HG03457 (cell line): ENCODE data around the gene FAM124A.
"Not testable (repeated sequence)": the region's sequence is repeated elsewhere in the genome, so short reads cannot be mapped to it uniquely, and the experiment has no call there.

Source experiments
- ATAC-seq: cut with Tn5 transposase; IDR thresholded peaks from one replicate; pipeline ENCODE4 v1.9.1; 2021; ENCODE audit warnings: moderate number of reproducible peaks; ENCODE audit not compliant: unreplicated experiment

Gene FAM124A

DNA sequence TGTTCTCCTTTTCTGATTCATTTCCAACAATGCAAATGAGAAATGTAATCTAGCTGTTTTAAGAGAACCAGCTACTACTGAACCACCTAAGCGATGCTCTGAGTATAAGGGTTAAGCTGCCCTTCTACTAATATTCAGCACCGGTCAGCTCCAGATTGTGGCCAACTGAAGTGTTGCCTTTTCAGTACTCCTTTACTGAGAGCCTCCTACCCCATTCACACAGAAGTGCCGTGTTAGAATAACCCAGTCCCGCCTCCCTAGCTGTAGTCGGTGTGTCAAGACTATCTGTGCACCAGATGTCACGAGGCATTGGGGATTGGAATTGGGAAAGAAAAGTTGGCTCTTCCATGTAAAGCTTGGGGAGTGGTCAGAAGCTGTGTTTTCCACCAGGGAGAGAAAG is 45.4 kb downstream of the FAM124A start:
- no peak for ATAC-seq

DNA sequence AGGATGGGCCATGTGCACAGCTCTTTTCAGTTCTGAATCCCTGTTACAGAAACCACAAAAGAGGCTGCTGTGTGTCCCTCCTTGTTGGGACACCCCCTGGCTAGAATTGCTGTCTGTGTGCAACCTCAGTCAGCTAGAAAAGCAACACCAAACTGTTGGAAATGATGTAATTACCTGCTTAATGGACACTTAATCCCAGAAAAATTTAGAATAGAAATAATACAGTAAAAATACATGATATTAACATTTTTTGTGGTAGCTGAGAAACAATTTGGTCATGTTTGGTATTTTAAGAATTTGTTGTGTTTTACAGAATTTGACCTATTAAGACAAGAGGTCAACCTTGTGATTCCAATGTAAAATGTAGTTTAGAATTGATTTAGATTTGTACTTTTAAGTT is 46.8 kb downstream of the FAM124A start:
- no peak for ATAC-seq

DNA sequence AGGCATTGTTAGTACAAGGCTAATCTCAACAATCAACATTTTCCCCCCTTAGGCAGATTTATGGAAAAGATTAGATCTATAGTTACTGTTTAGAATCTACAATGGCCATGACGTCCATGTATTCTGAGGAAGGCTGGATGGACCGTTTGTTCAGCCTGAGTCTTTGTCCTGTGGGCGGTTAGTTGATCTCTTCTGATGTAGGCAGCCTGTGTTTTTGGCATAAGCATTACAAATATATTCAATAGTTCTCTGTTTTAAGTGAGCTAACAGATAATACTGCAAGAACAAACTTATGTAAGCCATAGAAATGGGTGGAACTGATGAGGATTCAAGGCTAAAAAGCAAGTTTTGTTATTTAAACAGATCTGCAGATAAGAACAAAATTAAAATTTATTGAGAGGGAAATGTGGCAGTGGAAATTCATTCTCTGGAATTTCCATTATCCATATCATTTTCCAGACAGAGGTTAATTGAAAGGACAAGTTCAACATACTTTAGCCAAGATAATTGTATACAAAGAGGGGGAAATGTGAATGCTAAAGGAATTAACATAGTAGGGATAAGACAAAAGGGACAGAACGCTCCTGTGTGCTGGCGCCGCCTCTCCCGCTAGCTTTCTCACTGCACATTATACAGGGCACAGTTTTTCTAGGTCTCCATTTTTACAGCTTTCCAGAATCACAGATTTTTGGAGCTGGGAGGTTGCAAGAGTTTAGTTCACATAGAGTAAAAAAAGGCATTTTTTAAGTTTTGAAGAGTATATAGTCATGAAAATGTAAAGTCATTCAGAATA is 48.6 kb downstream of the FAM124A start:
- ATAC-seq = no peak

DNA sequence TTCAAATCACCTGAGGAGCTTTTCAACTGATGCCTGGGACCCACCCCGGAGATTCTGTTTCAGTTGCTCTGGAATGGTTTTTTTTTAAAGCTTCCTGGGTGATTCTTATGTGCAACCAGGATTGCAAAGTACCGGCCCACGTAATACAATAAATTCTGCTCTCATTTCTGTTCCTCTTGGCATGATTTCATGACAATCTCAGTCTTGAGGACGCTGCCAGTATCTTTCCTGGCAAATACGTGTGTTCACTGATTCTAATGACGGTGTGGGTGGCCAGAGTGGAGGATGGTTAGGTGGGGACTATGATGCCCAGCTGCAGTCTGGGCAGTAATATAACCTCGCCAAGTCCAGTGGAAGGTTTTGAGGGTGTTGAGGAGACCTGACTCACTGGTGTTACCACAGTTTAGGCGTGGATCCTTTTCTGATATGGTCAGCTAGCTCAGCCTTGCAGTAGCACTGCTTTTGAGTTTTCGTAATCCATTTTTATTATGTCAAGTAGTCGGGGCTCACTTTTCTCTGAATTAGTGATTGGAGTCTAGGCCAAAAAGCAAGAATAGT is 49.4 kb downstream of the FAM124A start:
- ATAC-seq = no peak

DNA sequence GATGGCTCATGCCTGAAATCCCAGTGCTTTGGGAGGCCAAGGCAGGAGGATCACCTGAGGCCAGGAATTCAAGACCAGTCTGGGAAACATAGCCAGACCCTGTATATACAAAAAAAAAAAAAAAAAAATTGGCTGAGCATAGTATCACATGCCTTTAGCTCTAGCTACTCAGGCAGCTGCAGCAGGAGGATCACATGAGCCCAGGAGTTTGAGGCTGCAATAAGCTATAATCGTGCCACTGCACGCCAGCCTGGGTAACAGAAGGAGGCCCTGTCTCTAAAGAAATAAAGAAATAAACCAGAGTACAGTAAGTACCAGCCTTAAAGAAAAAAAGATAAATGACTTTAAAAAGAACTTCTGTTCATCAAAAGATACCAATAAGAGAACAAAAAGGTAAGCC is 52.9 kb downstream of the FAM124A start:
- ATAC-seq = no peak

DNA sequence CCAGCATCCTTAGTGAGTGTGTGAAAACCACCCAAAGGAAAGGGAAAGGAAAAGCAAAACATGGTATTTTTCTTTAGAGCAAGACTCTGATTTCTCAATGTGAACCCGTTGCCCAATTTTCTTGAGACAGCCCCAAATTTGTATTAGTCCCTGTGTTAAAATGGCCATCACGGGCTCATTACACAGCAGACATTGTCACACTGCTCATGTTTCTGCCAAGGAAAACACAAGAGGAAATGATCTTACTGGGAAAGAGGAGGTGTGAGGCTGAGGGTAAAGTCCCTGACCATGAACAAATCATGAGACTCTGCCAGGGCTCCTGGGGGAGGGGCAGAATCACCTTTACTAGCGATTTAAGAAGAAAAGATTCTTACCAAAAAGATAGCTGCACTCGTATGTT is 54.4 kb downstream of the FAM124A start:
- ATAC-seq = no peak

DNA sequence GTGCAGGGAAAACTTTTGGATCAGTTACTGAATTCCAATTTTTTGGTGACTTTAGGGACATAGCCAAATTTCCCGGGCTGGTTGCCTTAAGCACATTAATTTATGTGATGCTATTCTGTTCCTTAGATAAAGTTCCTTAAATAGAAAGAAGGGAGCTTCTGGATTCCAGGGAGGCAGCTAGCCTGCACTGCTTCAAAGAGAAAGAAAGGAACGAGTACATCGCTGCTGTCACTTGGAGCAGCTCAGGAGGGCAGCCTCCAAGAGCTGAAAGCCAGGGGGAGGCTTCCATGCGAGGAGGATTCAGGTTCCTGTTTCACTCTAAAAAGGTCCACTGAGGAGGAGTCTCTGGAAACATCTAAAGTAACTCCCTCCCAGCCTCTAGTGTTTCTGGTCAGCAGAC is 55.7 kb downstream of the FAM124A start:
- no peak for ATAC-seq

DNA sequence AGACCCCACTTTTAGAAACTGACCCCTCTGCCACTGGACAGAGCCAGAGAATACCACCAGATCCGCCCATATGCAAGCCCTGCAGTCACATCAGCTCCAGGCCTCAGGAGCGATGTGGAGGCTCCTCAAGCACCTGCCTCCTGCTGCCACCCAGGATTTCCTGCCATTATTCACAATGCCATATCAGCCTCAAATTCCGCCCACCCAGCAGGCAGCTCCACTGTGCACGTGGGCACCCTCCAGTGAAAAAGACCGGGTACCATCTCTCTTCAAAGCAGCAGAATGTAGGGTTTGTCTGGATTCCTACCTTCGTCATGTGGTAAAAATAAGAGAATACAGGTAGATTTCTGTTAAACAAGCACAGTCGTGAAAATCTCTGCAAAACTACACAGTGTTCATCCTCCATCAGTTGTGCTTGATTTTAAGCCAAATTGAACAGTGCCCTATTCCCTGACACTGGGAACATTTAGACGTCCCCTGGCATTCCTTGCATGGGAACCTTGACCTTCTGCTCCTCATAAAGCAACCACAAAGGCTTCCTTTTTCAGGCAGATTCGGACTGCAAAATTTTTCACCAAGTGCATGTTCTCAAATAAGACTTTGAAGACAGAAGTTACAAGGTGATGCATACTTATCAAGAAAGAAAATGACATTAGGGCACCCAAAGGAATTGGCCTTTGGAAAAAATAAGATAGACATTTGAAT is 56.4 kb downstream of the FAM124A start:
- ATAC-seq = no peak

DNA sequence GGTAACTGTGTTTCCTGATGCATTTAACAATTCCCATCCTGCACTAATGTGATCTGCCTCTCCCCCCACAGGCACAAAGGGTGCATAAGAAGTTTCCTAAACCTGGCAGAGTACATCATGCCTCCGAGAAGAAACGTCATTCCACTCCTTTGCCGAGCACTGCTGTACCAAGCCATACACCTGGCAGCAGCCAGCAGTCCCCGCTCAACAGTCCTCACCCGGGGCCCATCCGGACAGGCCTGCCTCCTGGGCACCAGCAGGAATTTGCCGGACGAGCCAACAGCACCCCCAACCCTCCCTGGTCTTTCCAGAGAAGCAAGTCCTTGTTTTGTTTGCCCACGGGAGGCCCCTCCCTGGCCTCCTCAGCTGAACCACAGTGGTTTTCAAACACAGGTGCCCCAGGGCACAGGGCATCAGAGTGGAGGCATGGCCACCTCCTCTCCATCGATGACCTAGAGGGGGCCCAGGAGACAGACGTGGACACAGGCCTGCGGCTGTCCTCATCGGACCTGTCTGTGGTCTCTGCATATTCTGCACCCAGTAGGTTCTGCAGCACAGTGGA is 58.3 kb downstream of the FAM124A start:
- ATAC-seq = no peak

DNA sequence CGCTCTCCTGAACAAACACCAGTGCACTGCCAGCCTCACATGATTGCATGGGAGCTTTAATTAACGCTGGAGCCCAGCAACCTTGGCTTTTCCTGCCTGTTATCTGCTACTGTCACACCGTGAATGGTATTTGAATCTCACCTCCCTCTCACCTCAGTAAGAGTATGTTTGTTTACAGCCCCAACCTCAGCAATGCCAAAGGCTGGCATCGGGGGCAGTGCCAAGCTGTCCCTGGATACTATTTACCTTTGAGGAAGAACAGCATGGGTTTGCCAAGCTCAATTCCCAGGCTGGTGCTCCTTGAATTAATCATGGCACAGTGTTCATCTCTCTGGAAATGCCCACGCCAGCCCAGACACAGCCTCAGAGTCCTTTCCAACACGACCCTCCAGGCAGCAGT is 60.1 kb downstream of the FAM124A start:
- ATAC-seq = no peak

DNA sequence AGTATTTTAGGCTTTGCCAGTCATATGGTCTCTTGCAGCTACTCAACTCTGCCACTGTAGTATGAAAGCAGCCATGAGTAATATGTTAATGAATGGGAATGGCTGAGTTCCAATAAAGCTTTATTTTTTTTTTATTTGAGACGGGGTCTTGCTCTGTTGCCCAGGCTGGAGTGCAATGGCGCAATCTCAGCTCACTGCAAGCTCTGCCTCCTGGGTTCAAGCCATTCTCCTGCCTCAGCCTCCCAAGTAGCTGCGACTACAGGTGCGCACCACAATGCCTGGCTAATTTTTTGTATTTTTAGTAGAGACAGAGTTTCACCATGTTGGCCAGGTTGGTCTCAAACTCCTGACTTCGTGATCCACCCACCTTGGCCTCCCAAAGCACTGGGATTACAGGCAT is 60.7 kb downstream of the FAM124A start:
- not testable (repeated sequence) for ATAC-seq

DNA sequence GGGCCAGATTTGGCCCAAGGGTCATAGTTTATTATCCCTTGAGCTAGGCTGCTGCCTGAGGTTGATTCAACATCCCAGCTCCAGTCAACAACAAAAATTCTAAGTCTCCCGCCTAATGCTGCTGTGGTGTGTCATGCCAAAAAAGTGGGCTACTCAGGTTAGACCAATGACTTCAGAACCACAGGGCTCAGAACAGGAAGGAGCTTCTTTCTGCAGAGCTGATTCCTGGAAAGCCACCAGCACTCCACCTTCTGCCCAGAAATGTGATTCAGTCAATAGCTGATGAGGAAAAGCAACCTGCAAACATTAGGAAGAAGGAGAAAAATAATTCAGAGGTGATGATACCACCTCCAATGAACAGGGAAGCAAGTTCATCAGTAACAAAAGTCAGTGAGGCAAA is 61.2 kb downstream of the FAM124A start:
- ATAC-seq = no peak

DNA sequence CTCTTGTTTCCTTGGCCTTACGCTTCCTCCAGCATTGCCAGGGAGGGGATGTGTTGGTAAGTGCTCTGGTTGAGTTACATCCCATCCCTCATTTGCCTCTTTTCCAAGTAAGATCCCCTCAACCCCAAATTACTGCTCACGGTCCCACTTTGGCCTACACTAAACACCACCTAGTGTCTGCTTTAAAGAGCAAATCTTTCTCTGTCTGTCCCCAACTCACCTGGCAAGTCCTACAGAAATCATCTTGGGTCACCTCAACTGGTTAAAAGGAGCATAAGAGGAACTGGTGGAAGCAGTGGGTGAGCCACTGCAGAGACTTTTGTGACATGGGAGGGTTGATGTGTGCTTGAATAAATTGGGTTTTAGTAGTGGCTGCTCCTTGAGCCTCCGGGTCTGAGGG is 62.1 kb downstream of the FAM124A start:
- ATAC-seq = no peak

DNA sequence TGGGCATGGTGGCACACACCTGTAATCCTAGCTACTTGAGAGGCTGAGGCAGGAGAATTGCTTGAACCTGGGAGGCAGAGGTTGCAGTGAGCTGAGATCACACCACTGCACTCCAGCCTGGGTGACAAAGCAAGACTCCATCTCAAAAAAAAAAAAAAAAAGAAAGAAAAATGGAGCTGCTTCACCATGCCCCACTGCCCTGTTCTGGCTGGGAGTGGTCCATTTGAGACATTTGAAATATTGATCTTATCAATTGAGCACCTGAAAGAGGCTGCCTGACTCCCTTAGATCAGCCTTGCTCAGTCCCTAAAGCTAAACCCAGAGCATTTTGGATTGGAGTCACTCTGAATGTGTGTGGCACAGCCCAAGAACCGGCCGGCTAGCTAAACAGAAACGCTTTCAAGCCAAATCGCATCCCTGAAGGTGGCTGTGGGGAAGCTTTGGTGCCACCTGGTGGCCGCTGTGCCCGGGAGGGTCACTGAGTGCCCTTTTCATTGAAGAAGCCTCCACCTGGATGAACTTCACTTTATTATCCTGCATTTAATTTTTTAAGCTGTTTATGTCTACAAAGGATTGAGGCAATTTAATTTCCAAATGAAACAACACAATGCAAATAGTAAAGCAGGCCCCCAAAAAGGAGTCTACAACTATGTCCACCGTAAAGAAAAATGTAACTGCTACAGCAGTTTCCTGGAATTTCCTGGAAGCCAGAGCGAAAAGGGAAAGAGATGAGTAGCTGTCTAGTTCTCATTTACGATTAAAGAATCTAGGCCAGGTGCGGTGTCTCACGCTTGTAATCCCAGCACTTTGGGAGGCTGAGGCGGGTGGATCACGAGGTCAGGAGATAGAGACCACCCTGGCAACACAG is 64.2 kb downstream of the FAM124A start:
- no peak for ATAC-seq

DNA sequence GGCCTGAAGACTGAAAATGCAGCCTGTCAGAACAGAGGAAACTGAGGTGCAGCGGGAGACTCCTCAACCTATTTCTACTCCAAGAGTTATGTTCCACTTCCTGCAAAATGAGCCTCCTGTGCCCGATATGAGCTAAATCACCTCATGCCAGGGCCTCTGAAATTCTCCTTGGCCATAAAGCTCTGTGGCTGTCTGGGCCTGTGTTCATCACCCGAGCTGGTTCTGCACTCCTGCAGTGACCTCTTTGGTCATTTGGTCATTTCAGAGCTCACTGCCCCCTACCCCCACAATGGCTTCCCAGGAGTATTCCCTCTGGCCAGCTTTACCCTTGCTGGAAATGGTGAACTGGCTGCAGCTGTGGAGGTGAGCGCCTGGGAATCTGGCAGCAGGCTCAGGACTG is 65.6 kb downstream of the FAM124A start:
- ATAC-seq = no peak

DNA sequence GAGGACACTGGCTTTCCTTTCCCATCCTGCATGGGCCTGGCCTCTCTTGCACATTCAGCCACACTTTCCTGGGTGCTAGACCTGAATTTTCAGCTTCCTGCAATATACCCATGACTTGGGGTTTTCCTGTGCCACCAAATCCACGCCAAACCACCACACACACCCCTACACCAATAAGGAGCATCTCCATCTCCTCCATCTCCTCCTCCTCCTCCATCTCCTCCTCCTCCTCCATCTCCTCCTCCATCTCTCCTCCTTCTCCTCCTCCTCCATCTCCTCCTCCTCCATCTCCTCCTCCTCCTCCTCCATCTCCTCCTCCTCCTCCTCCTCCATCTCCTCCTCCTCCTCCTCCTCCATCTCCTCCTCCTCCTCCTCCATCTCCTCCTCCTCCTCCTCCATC is 66.1 kb downstream of the FAM124A start:
- not testable (repeated sequence) for ATAC-seq

DNA sequence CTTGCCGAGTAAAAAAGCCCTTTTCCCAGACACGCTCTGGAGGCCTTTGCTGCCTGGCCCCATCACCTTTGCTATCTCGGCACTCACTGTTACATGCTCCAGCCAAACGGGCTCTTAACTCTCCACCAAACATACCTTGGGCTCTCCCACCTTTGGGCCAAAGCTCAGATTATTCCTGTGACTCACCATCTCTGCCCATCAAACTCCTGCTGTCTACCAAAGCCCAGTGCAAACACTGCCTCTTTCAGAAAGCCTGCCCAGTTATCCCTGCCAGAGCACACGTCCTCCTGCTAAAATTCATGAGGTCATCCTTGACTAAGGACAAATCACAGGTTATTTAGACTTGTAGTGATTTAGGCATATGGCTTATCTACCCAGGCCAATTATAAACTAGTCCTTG is 69.1 kb downstream of the FAM124A start:
- ATAC-seq = no peak

DNA sequence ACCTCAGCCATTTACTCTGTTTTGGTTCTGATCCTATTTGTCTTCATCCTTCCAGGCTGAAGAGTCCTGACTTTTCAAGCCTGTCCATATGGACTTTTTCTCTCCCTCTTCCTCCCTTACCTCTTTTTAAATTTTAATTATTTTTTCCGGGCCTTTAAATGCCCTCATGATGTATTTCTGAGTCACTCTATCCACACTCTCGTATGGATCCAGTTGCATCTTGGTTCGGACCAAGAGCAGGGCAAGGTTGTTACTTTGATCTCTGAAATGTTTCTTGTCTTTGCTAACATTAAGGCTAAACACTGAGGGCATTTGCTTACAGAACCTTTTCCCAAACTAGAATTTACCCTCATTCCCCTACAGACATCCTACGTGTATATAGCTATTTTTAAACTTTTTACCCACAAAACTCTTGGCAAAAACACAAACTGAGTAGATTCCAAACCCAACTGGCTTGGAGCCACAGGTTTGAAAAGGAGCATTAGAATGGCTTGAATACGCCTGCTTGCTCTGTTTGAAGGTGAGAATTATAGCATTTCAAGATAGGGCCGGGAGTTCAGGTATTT is 69.9 kb downstream of the FAM124A start:
- ATAC-seq = no peak

DNA sequence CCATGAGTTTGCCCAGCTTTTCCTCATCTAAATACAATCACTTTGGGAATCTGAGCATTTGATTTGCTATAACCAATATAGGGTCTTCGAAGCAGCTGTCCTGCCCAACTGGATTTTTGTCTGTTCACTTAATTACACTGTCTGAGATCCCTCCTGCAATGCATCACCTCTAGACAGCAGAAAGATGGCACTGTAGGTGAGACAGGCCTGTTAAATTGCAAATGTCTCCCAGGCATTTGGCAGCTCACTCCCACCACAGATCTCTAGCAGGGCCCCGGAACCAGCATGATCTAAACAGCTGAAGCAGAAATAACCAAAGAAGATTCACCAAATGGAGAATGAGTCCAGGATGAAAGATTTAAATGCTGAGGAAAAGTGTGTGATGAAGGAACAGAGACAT is 75.4 kb downstream of the FAM124A start:
- no peak for ATAC-seq

DNA sequence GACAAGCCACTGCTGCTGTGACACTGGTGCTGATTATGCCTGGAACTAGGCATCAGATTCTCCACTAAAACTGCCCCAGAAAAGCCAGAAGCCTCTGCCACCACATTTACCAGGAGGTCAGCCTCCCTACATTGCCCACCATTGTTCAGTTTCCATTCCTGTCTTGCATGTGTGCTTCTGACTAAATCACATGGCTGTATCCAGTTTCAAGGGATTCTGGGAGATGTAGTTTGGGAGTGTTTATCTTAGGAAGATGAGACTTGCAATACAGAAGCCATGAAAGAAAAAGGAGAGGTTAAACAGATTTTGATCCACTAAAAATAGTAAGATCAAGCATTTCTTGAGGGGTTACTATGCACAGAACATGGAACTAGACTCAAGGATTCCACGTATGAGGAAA is 76.6 kb downstream of the FAM124A start:
- no peak for ATAC-seq

DNA sequence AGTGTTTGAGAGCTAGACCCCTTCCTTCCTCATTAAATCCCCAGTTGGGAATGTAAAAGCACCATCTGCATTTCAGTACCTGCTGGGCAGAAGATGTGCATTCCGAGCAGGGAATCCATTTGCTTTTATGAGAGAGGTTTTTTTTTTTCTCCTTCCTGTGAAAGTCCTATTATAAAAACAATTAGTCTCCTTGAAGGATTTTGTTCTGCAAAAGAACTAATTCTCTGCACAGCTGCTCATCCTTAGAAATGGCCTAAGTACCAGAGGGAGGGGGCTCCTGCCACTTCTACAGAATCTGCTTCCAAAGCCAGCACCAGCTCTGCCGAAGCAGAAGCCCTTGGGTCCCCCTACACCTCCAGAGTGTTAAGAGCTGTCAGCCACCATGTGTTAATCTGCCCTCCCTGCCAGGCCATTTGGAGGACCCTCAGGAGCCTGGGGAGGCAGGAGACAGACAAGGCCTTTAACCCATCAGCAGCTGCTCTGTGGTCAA is 80.9 kb downstream of the FAM124A start:
- ATAC-seq = no peak
